ENCODE data around the gene DNASE1.

DNA sequence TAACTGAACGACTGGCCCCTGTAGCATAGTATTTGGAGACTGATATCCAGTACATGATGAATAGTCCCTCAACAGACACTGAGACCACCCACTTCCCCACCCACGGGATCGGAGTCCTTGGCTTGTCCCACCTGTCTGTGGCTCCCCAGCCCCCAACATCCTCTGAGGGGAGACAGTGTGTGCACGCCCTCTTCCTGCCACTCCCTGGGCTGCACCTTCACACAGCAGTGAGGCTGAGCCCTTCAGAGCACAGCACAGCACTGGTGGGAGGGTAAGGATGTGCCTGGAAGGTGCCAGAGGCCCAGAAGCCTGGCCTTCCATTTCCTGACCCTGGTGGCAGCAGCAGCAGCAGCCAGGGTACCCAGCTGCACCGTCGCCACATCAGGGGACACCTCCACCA is 11.0 kb downstream of the DNASE1 start:
- TF ChIP-seq, protein P1, sequence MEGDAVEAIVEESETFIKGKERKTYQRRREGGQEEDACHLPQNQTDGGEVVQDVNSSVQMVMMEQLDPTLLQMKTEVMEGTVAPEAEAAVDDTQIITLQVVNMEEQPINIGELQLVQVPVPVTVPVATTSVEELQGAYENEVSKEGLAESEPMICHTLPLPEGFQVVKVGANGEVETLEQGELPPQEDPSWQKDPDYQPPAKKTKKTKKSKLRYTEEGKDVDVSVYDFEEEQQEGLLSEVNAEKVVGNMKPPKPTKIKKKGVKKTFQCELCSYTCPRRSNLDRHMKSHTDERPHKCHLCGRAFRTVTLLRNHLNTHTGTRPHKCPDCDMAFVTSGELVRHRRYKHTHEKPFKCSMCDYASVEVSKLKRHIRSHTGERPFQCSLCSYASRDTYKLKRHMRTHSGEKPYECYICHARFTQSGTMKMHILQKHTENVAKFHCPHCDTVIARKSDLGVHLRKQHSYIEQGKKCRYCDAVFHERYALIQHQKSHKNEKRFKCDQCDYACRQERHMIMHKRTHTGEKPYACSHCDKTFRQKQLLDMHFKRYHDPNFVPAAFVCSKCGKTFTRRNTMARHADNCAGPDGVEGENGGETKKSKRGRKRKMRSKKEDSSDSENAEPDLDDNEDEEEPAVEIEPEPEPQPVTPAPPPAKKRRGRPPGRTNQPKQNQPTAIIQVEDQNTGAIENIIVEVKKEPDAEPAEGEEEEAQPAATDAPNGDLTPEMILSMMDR (IDR thresholded peaks at IDR 0.05; ENCODE audit: low read length): 0 out of 2 replicates have a peak, but pooled peaks have one; percentile 2
- TF ChIP-seq EZH2 (optimal IDR thresholded peaks at IDR 0.05; ENCODE audit: low read depth, low read length): no peak
